SJSA1 (cell line): ENCODE results near the gene MMEL1. TPM values are rescaled to one million over a fixed set of nuclear protein-coding genes. Genes with fewer than 3 reads are reported as not detected.
A peak's percentile ranks its signal among the peaks of the same experiment; 100 is the strongest.

Experiments used
- DNase-seq, 2 experiments: peaks; one replicate each; pipeline ENCODE4 v3.0.0-alpha.2; 2015 to 2020; ENCODE audit warnings: low spot score in 2 of 2, low read depth in 1 of 2
- H3K27ac ChIP-seq: fragments of 250-450 bp; sonication (Bioruptor Pico); 2 replicates; pipeline ENCODE4 v1.5.1; 2020; ENCODE audit warnings: mild to moderate bottlenecking, moderate library complexity
- H3K27me3 ChIP-seq: fragments of 250-450 bp; sonication (Bioruptor Pico); replicated peaks from 2 replicates; pipeline ENCODE4 v1.5.1; 2020; ENCODE audit warnings: mild to moderate bottlenecking, moderate library complexity
- H3K36me3 ChIP-seq: fragments of 250-450 bp; sonication (Bioruptor Pico); 2 replicates; pipeline ENCODE4 v1.5.1; 2020; ENCODE audit warnings: mild to moderate bottlenecking
- H3K4me1 ChIP-seq: fragments of 250-450 bp; sonication (Bioruptor Pico); replicated peaks from 2 replicates; pipeline ENCODE4 v1.6.1; 2021; ENCODE audit warnings: mild to moderate bottlenecking
- H3K4me3 ChIP-seq: fragments of 250-450 bp; sonication (Bioruptor Pico); 2 replicates; pipeline ENCODE4 v1.5.1; 2020; ENCODE audit warnings: mild to moderate bottlenecking
- H3K9me3 ChIP-seq: fragments of 250-450 bp; sonication (Bioruptor Pico); replicated peaks from 2 replicates; pipeline ENCODE4 v1.5.1; 2020; ENCODE audit warnings: mild to moderate bottlenecking
- total RNA-seq: library from RNA; depleted of rRNA; stranded (reverse); fragments of >200 nt; shearing (Covaris generic); gene quantifications from 2 replicates; pipeline ENCODE4 v1.2.3, GENCODE V29; 2014

The MMEL1 gene
- total RNA-seq, 1 experiment from 2014 or later: not detected

- peaks cover 3% of the 10 kb centered on the region for H3K9me3 ChIP-seq
- no peaks in the 10 kb centered on the region for H3K36me3 ChIP-seq
- DNase-seq: peak in 1 of 2 experiments; percentile 30
Observed at GRCh38 chr1:2650967-2651645, 18.3 kb upstream of the MMEL1 start.

GRCh38 chr1:2646837-2647236, 14.0 kb upstream of the MMEL1 start:
- Histone ChIP-seq H3K9me3 (peaks cover 4% of the 10 kb centered on the region), H3K27ac (no peak overlapping the region), H3K4me3 (no peak overlapping the region), H3K36me3 (no peaks in the 10 kb centered on the region), H3K27me3 (no peaks in the 10 kb centered on the region), H3K4me1 (peaks cover 13% of the 10 kb centered on the region)
- no peak for DNase-seq

More at GRCh38 chr1:2650967-2651645, 18.3 kb upstream of the MMEL1 start:
- no peak overlapping the region for H3K27ac ChIP-seq
- H3K4me1 ChIP-seq: no peaks in the 10 kb centered on the region
- H3K27me3 ChIP-seq: no peaks in the 10 kb centered on the region
- no peak overlapping the region for H3K4me3 ChIP-seq

- Histone ChIP-seq H3K36me3 (no peaks in the 10 kb centered on the region), H3K4me3 (no peak overlapping the region), H3K27ac (no peak overlapping the region), H3K9me3 (peaks cover 4% of the 10 kb centered on the region), H3K4me1 (peaks cover 14% of the 10 kb centered on the region), H3K27me3 (no peaks in the 10 kb centered on the region)
- DNase-seq: no peak
Observed at GRCh38 chr1:2645776-2646175, 13.0 kb upstream of the MMEL1 start.

GRCh38 chr1:2645143-2645542, 12.3 kb upstream of the MMEL1 start:
- peaks cover 14% of the 10 kb centered on the region for H3K4me1 ChIP-seq
- no peaks in the 10 kb centered on the region for H3K36me3 ChIP-seq
- no peak for DNase-seq
- no peak overlapping the region for H3K27ac ChIP-seq
- no peak overlapping the region for H3K4me3 ChIP-seq
- peaks cover 4% of the 10 kb centered on the region for H3K9me3 ChIP-seq
- H3K27me3 ChIP-seq: no peaks in the 10 kb centered on the region

- H3K27me3 ChIP-seq: no peaks in the 10 kb centered on the region
- no peak overlapping the region for H3K4me3 ChIP-seq
- no peak overlapping the region for H3K27ac ChIP-seq
- DNase-seq: peak in 1 of 2 experiments; percentile 34
- H3K9me3 ChIP-seq: peaks cover 4% of the 10 kb centered on the region
- no peaks in the 10 kb centered on the region for H3K36me3 ChIP-seq
- H3K4me1 ChIP-seq: peaks cover 14% of the 10 kb centered on the region
Observed at GRCh38 chr1:2644591-2645101, 11.8 kb upstream of the MMEL1 start.

GRCh38 chr1:2644171-2644570, 11.4 kb upstream of the MMEL1 start:
- peaks cover 4% of the 10 kb centered on the region for H3K9me3 ChIP-seq
- DNase-seq: peak in 1 of 2 experiments; percentile 36

GRCh38 chr1:2643414-2644077, 10.7 kb upstream of the MMEL1 start:
- H3K27me3 ChIP-seq: no peaks in the 10 kb centered on the region
- H3K36me3 ChIP-seq: no peaks in the 10 kb centered on the region
- peak overlapping the region; percentile 65 for H3K4me3 ChIP-seq
- DNase-seq: peak in 1 of 2 experiments; percentile 40
- no peak overlapping the region for H3K27ac ChIP-seq
- H3K4me1 ChIP-seq: peaks cover 14% of the 10 kb centered on the region
- H3K9me3 ChIP-seq: peaks cover 4% of the 10 kb centered on the region

More at GRCh38 chr1:2644171-2644570, 11.4 kb upstream of the MMEL1 start:
- peaks cover 14% of the 10 kb centered on the region for H3K4me1 ChIP-seq
- no peaks in the 10 kb centered on the region for H3K27me3 ChIP-seq
- no peaks in the 10 kb centered on the region for H3K36me3 ChIP-seq
- no peak overlapping the region for H3K4me3 ChIP-seq
- H3K27ac ChIP-seq: no peak overlapping the region

- Histone ChIP-seq H3K27ac (peak overlapping the region; percentile 40), H3K36me3 (no peaks in the 10 kb centered on the region), H3K27me3 (no peaks in the 10 kb centered on the region), H3K4me3 (peak overlapping the region; percentile 65), H3K9me3 (peaks cover 4% of the 10 kb centered on the region), H3K4me1 (peaks cover 14% of the 10 kb centered on the region)
- DNase-seq: peak; percentile 83 to 93
Observed at GRCh38 chr1:2642560-2643413, 10.0 kb upstream of the MMEL1 start.

- DNase-seq: peak in 1 of 2 experiments; percentile 45
- H3K27me3 ChIP-seq: no peaks in the 10 kb centered on the region
- peak overlapping the region; percentile 65 for H3K4me3 ChIP-seq
- H3K36me3 ChIP-seq: no peaks in the 10 kb centered on the region
- H3K9me3 ChIP-seq: peaks cover 2% of the 10 kb centered on the region
- no peak overlapping the region for H3K27ac ChIP-seq
- H3K4me1 ChIP-seq: peaks cover 14% of the 10 kb centered on the region
Observed at GRCh38 chr1:2642131-2642559, 9.3 kb upstream of the MMEL1 start.

- DNase-seq: no peak
- Histone ChIP-seq H3K9me3 (peaks cover 2% of the 10 kb centered on the region), H3K27me3 (no peaks in the 10 kb centered on the region), H3K4me1 (peaks cover 14% of the 10 kb centered on the region), H3K27ac (no peak overlapping the region), H3K4me3 (no peak overlapping the region; the same call in 1 of the 2 replicates), H3K36me3 (no peaks in the 10 kb centered on the region)
Observed at GRCh38 chr1:2641381-2642130, 8.7 kb upstream of the MMEL1 start.

GRCh38 chr1:2640626-2641025, 7.8 kb upstream of the MMEL1 start:
- no peak overlapping the region for H3K27ac ChIP-seq
- H3K9me3 ChIP-seq: no peaks in the 10 kb centered on the region; the same call in 1 of the 2 replicates
- no peak overlapping the region for H3K4me3 ChIP-seq
- no peaks in the 10 kb centered on the region for H3K27me3 ChIP-seq
- no peak for DNase-seq
- H3K36me3 ChIP-seq: no peaks in the 10 kb centered on the region
- H3K4me1 ChIP-seq: peaks cover 14% of the 10 kb centered on the region

- no peak for DNase-seq
- H3K9me3 ChIP-seq: no peaks in the 10 kb centered on the region; the same call in 1 of the 2 replicates
- H3K4me3 ChIP-seq: no peak overlapping the region
- H3K27ac ChIP-seq: no peak overlapping the region
- H3K36me3 ChIP-seq: no peaks in the 10 kb centered on the region
- H3K27me3 ChIP-seq: no peaks in the 10 kb centered on the region
- peaks cover 14% of the 10 kb centered on the region for H3K4me1 ChIP-seq
Observed at GRCh38 chr1:2639607-2640521, 7.0 kb upstream of the MMEL1 start.
